ENCODE data around the gene SNRNP40.

Gene SNRNP40

DNA sequence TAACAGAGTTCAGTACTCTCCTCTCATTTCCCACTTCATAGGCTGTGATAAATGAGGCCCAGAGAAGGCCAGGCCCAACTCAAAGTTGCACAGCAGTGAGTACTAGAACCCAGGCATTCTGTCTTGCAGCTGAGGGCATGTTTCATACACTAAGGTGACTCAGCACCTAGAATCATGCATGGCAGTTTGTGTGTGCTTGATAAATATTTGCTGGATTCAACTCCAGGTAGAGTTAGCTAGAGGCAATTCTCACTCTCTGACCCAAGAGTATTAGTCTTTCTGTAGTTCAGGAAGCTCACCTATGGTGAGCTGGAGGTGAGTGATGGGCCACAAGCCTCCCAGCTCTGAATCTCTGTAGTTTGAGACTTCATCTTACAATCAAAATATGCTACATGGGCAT lies 67.6 kb downstream of the SNRNP40 start:
- intact Hi-C loops (cut with DNase I; ENCODE audit: low total_unique reads), result no loop called here
- peaks cover 0 to 16% of the 10 kb centered on the region in 2 donors for H3K27me3 ChIP-seq
- no peak overlapping the region for H3K27ac ChIP-seq
- TF ChIP-seq, protein P1, sequence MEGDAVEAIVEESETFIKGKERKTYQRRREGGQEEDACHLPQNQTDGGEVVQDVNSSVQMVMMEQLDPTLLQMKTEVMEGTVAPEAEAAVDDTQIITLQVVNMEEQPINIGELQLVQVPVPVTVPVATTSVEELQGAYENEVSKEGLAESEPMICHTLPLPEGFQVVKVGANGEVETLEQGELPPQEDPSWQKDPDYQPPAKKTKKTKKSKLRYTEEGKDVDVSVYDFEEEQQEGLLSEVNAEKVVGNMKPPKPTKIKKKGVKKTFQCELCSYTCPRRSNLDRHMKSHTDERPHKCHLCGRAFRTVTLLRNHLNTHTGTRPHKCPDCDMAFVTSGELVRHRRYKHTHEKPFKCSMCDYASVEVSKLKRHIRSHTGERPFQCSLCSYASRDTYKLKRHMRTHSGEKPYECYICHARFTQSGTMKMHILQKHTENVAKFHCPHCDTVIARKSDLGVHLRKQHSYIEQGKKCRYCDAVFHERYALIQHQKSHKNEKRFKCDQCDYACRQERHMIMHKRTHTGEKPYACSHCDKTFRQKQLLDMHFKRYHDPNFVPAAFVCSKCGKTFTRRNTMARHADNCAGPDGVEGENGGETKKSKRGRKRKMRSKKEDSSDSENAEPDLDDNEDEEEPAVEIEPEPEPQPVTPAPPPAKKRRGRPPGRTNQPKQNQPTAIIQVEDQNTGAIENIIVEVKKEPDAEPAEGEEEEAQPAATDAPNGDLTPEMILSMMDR (IDR thresholded peaks at IDR 0.05), result no peak
- no peak for DNase-seq
- H3K9me3 ChIP-seq, result no peaks in the 10 kb centered on the region
- H3K36me3 ChIP-seq, result no peaks in the 10 kb centered on the region
- no peak overlapping the region for H3K4me3 ChIP-seq
- H3K4me1 ChIP-seq, result no peaks in the 10 kb centered on the region

DNA sequence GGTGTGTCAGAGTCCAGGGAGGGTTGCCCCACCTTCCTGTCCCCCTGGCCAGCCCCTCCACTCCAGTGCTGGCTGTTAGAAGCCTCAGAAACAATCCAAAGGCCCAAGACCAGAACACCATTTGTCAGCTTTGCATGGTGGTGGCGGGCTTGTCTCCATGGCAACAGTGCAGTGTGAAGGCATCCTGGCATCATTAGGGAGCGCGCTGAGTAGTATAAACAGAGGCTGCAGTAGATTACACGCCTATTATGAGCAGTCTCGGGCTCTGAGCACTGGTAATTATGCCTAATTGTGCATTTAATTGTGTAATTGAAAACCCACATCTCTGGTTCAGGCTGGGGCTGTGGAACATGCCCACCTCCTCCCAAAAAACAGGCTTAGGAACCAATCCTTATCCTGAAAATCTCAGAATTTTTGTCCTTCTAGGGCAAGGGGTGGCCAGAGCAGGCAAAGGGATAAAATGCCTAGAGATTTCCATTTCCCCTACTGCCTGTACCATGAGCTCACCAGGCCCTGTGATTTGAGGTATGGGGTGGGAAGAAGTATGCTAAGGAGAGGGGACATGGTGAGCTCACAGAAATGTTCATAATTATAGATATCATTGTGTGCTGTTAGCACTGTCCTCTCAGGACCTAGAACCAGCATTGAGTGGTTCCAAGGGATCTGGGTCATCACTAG lies 68.6 kb downstream of the SNRNP40 start:
- TF ChIP-seq, protein P1 (IDR thresholded peaks at IDR 0.05), result no peak
- intact Hi-C loops (cut with DNase I; ENCODE audit: low total_unique reads), result no loop called here
- no peaks in the 10 kb centered on the region for H3K36me3 ChIP-seq
- peaks cover 0 to 15% of the 10 kb centered on the region in 2 donors for H3K27me3 ChIP-seq
- H3K4me1 ChIP-seq, result no peaks in the 10 kb centered on the region
- DNase-seq, result no peak
- no peaks in the 10 kb centered on the region for H3K9me3 ChIP-seq
- no peak overlapping the region for H3K4me3 ChIP-seq
- no peak overlapping the region for H3K27ac ChIP-seq

DNA sequence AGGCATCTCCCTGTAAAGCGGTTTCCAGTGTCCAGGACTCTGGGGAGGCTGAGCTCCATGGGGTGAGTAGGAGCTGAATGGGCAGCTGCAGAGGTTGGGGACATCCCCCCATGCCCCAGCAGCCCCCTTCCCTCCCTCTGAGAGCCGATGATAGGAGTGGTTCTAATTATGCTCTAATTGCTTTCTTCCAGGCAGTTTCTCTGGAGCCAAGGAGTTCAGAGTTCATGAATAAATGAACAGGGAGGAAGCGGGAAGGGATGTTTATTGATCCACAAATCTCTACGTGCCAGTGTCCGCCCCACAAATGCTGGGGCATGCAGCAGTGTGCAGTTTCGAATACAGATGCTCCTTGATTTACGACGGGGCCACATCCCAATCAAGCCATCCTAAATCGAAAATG lies 72.5 kb downstream of the SNRNP40 start:
- Histone ChIP-seq H3K4me1 (no peaks in the 10 kb centered on the region), H3K9me3 (no peaks in the 10 kb centered on the region), H3K4me3 (no peak overlapping the region), H3K36me3 (no peaks in the 10 kb centered on the region), H3K27ac (no peak overlapping the region), H3K27me3 (peaks cover 0 to 30% of the 10 kb centered on the region in 2 donors)
- no peak for DNase-seq
- intact Hi-C loops (cut with DNase I; ENCODE audit: low total_unique reads), result no loop called here
- TF ChIP-seq, protein P1 (IDR thresholded peaks at IDR 0.05), result no peak

DNA sequence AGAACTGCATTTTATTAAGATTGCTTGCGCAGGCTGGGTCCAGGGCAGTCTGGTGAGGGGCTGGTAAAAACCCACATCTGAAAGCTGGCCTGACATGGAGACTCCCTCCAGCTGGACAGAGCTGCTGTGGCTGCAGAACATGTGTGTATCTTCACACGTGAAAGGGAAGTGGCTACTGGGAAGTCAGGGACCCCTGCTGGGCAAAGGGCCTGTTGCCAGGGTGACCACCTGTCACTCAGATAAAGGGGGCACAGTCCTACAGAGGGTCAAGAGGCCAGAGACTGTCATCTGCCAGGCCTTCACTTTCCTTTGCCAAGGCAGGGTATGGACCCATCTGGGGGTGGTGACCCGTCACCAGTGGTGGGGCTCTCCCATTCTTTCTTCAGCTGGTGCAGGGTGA lies 74.4 kb downstream of the SNRNP40 start:
- peaks cover 0 to 33% of the 10 kb centered on the region in 2 donors for H3K27me3 ChIP-seq
- intact Hi-C loops (cut with DNase I; ENCODE audit: low total_unique reads), result no loop called here
- H3K27ac ChIP-seq, result no peak overlapping the region
- DNase-seq, result no peak
- H3K9me3 ChIP-seq, result no peaks in the 10 kb centered on the region
- no peaks in the 10 kb centered on the region for H3K4me1 ChIP-seq
- TF ChIP-seq, protein P1 (IDR thresholded peaks at IDR 0.05), result no peak
- no peak overlapping the region for H3K4me3 ChIP-seq
- no peaks in the 10 kb centered on the region for H3K36me3 ChIP-seq

DNA sequence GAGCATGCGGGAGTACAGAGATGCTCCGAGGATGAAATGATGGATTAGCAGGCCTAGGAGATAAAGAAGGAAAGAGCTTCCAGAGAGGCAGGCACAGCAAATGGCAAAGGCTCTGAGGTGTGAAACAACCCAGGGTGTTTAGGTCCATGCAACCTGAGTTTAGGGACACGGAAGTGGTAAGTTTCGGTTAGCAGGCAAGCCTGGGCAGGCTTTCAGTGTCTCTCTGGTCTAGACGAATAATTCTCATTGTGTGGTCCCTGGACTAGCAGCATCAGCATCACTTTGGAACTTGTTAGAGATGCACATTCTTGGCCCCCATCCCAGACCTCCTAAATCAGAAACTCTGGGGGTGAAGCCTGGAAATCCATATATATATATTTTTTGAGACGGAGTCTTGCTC lies 75.5 kb downstream of the SNRNP40 start:
- Histone ChIP-seq H3K4me1 (no peaks in the 10 kb centered on the region), H3K36me3 (no peaks in the 10 kb centered on the region), H3K4me3 (no peak overlapping the region), H3K27me3 (peaks cover 0 to 34% of the 10 kb centered on the region in 2 donors), H3K9me3 (no peaks in the 10 kb centered on the region), H3K27ac (no peak overlapping the region)
- DNase-seq, result no peak
- TF ChIP-seq, protein P1 (IDR thresholded peaks at IDR 0.05), result no peak
- intact Hi-C loops (cut with DNase I; ENCODE audit: low total_unique reads), result no loop called here

DNA sequence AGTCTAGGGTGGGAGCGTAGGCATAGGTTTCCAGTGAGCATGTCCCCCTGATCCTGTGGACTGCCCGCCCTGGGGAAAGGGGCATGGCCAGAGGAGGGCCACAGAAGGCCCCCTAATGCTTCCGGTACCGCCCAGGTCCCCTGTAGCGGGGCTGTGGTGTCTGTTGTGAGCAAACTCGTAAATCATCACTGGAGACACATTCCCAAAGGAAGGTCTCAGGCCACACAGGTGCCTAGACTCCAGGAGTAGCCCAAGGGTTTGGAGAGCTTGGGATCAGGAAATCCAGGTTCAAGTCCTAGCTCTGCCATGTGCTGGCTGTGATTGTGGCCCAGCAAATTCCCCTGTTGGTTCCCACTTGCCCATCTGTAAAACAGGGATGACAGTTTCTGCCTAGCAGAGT lies 77.1 kb downstream of the SNRNP40 start:
- TF ChIP-seq, protein P1 (IDR thresholded peaks at IDR 0.05), result no peak
- Histone ChIP-seq H3K4me1 (no peaks in the 10 kb centered on the region), H3K27me3 (peaks cover 0 to 46% of the 10 kb centered on the region in 2 donors), H3K36me3 (no peaks in the 10 kb centered on the region), H3K9me3 (no peaks in the 10 kb centered on the region), H3K4me3 (no peak overlapping the region), H3K27ac (no peak overlapping the region)
- intact Hi-C loops (cut with DNase I; ENCODE audit: low total_unique reads), result no loop called here
- no peak for DNase-seq
